T-helper 17 cell (primary cell): ENCODE results near the gene KCNQ5. TPM values are rescaled to one million over a fixed set of nuclear protein-coding genes. Genes with fewer than 3 reads are reported as not detected.

ENCODE experiments used
- ATAC-seq: fragments of 150-1000 bp; cut with Tn5 transposase; 2 replicates; pipeline ENCODE4 v1.10.0; 2021; ENCODE audit warnings: mild to moderate bottlenecking, moderate library complexity
- DNase-seq, 3 donors: peaks; one replicate each; pipeline versions ENCODE4 v3.0.0 to v3.0.0-alpha.2; 2020 to 2021
- H3K9me3 ChIP-seq: one replicate; pipeline ENCODE4 v1.7.0; 2013; ENCODE audit warnings: low read length, mild to moderate bottlenecking; ENCODE audit not compliant: control insufficient read depth, poor library complexity, severe bottlenecking
- H3K27ac Mint-ChIP-seq: one replicate; pipeline ENCODE4 v1.8.0; 2022; ENCODE audit warnings: mild to moderate bottlenecking, moderate library complexity, mixed read lengths
- H3K27me3 Mint-ChIP-seq: one replicate; pipeline ENCODE4 v1.8.0; 2022; ENCODE audit warnings: mixed read lengths
- H3K36me3 Mint-ChIP-seq: one replicate; pipeline ENCODE4 v1.8.0; 2022; ENCODE audit warnings: low read depth, mixed read lengths
- H3K4me1 Mint-ChIP-seq: one replicate; pipeline ENCODE4 v1.8.0; 2022; ENCODE audit warnings: mild to moderate bottlenecking, mixed read lengths
- H3K4me3 Mint-ChIP-seq: one replicate; pipeline ENCODE4 v1.8.0; 2022; ENCODE audit warnings: mild to moderate bottlenecking, moderate library complexity, mixed read lengths
- total RNA-seq, 4 donors: library from RNA in 2 of 4; stranded (reverse) in 2 of 4; gene quantifications; one replicate each; pipeline ENCODE4 v1.2.3 and lab custom pipeline; 2022 to 2026

The KCNQ5 gene
- total RNA-seq, 2 donors from 2014 or later: 1.5 to 3.3 TPM

DNA sequence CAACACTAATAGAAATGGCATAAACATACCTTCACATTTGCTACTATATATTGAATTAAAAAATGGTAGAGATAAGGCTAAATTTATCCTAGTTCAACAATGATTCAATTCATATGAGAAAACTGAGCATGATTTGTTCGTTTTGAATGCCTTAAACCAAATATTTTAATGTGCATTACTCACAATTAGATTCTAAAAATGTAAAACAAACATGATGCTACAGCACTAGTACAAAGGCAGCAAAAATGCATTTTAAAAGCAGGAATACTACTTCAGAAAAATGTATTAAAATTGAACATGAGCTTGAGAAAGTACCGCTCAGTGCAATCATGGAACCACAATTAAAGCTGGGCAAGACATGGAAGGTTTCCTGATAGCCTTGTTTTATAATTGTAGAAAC, 195.3 kb downstream of the KCNQ5 start:
- H3K27ac Mint-ChIP-seq: no peak overlapping the region
- no peaks in the 10 kb centered on the region for H3K36me3 Mint-ChIP-seq
- no peak for ATAC-seq
- H3K4me3 Mint-ChIP-seq: no peak overlapping the region
- H3K9me3 ChIP-seq: no peaks in the 10 kb centered on the region
- H3K27me3 Mint-ChIP-seq: no peaks in the 10 kb centered on the region
- no peaks in the 10 kb centered on the region for H3K4me1 Mint-ChIP-seq
- no peak for DNase-seq

DNA sequence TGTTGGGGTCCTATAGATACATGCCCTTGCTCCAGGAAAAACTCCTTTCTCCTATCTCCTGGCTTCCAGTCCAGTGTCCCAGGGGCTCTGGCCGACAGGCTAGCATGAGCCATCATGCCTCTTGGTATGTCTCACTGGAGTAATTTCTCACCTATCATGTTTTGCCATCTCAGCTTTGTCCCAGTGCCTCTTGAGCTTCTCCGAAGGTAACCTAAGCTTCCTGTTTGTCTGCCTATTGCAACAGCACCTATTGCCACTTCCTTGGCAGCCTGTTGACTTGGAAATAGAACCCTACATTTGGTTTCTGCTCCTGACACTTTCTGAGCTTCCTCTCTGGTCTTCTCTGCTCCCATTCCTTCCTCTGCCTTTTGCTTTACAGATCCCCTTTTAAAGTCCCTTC, 197.7 kb downstream of the KCNQ5 start:
- no peaks in the 10 kb centered on the region for H3K4me1 Mint-ChIP-seq
- H3K9me3 ChIP-seq: no peaks in the 10 kb centered on the region
- ATAC-seq: no peak
- DNase-seq: no peak
- no peak overlapping the region for H3K27ac Mint-ChIP-seq
- H3K27me3 Mint-ChIP-seq: no peaks in the 10 kb centered on the region
- H3K4me3 Mint-ChIP-seq: no peak overlapping the region
- no peaks in the 10 kb centered on the region for H3K36me3 Mint-ChIP-seq

DNA sequence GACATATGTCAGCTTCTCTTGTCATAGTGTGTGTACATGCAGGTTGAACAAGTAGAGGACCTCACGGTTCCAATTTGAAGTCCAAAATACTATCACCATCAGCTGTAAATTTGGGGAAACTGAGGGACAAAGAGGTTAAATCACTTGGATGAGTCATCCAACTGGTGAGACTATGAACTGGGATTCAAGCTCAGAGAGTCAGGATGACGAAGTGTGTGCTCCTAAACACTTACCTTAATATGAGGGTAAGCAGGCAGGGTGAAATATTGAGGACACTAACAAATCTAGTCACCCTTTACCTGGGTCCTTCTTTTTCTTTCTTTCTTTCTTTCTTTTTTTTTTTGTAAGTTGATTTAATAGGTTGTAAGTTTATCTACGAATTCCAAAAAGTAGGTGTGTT, 198.3 kb downstream of the KCNQ5 start:
- Mint-ChIP-seq H3K27me3 (no peaks in the 10 kb centered on the region), H3K36me3 (no peaks in the 10 kb centered on the region), H3K4me3 (no peak overlapping the region), H3K27ac (no peak overlapping the region), H3K4me1 (no peaks in the 10 kb centered on the region)
- ATAC-seq: no peak
- no peak for DNase-seq
- H3K9me3 ChIP-seq: no peaks in the 10 kb centered on the region

DNA sequence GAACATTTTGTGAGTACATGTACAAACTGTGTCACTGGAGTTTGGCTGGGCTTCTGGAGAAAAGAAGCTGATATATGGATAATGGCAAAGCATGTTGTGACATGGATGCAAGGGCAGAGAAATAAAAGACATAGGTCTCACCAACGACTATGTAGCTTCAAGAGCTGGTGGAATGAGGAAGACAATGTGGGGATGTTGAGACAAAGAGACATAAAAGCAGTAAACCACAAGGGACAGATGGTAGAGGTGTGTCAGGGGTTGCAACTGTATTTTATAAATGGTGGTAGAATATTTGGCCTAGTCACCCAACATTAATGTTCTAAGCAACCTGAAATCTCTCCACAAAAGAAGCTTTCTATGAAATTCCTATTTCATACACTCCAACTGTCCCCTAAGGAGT, 199.0 kb downstream of the KCNQ5 start:
- Mint-ChIP-seq H3K27me3 (no peaks in the 10 kb centered on the region), H3K27ac (no peak overlapping the region), H3K4me1 (no peaks in the 10 kb centered on the region), H3K4me3 (no peak overlapping the region), H3K36me3 (no peaks in the 10 kb centered on the region)
- ATAC-seq (no peak), DNase-seq (no peak)
- H3K9me3 ChIP-seq: no peaks in the 10 kb centered on the region

DNA sequence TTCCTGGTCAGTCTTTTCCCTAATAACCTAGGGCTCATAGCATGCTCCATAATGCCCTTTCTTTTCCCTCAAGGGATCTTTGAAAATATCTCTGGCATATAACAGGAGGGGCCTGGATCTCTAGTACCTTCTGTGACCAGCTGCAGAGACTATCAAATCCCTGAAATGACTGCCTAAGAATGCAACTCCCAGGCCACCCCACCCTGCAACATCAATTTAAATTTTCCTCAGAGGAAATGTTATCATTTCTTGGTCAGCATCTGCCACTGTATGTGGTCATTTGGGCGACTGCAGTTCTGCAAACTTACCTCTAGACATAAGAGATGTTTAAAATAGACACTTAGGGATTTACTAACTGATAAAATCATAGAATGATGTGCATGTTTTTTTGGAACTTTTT, 200.2 kb downstream of the KCNQ5 start:
- Mint-ChIP-seq H3K27me3 (no peaks in the 10 kb centered on the region), H3K4me1 (no peaks in the 10 kb centered on the region), H3K36me3 (no peaks in the 10 kb centered on the region), H3K27ac (no peak overlapping the region), H3K4me3 (no peak overlapping the region)
- no peaks in the 10 kb centered on the region for H3K9me3 ChIP-seq
- no peak for DNase-seq
- ATAC-seq: no peak

DNA sequence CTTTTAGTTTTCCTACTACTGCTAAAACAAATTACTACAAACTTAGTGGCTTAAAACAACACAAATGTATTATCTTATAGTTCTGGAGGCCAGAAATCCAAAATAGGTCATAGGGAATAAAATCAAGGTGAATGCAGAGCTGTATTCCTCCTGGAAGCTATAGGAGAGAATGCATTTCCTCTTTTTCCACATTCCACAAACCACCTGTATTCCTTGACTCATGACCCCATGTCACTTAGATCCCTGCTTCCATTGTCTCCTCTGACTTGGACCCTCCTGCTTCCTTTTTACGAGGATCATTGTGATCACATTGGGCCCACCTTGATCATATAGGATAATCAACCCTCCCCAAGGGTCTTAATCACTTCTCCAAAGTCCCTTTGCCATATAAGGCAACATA, 200.8 kb downstream of the KCNQ5 start:
- DNase-seq (no peak), ATAC-seq (no peak)
- Mint-ChIP-seq H3K27ac (no peak overlapping the region), H3K4me1 (no peaks in the 10 kb centered on the region), H3K27me3 (no peaks in the 10 kb centered on the region), H3K4me3 (no peak overlapping the region), H3K36me3 (no peaks in the 10 kb centered on the region)
- H3K9me3 ChIP-seq: no peaks in the 10 kb centered on the region

DNA sequence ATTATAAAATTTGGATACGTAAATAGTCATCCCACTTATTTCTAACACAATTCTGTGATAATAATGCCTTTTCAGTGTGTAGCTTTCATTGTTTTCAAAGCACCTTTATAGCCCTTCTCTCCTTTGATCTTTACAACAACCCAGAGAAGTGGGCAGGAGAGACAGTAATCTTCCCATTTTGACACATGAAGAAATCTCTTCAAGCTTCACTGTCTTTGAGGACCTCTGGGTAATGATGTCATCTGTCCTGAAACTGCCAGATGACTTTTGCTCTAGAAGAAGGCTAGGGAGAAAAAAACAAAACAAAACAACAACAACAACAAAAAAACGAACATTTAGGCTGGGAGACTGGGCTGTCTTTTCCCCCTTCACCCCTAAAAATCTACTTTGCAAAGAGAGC, 203.0 kb downstream of the KCNQ5 start:
- Mint-ChIP-seq H3K4me3 (no peak overlapping the region), H3K27ac (no peak overlapping the region), H3K36me3 (no peaks in the 10 kb centered on the region), H3K4me1 (no peaks in the 10 kb centered on the region), H3K27me3 (no peaks in the 10 kb centered on the region)
- no peak for ATAC-seq
- no peak for DNase-seq
- H3K9me3 ChIP-seq: no peaks in the 10 kb centered on the region

DNA sequence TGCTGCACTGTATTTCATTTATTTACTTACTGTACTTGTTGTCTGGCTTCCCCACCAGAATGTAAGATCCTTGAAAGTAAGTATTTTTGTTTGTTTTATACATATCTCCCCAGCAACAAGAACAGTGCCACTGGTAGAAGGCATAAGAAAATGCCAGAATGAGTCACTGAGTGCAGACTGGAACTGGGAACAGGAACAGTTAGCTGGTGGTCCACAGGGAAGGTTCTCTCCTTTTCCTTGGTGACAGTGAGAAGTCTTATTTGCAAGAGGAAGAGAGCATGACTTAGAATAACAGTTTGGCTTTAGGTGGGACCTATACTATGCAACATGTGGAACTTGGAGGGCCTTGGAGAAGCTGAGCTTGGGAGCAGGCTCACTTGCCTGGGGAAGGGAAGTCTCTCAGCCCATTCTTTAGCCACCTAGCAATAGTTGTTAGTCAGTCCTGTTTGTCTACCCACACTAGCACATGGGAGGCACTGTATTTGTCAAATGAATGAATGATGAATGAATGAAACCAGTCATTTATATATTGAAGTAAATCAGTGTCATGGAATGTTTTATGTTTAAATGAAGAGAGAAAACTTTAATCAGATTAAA, 203.5 kb downstream of the KCNQ5 start:
- no peak for DNase-seq
- H3K27ac Mint-ChIP-seq: no peak overlapping the region
- H3K4me1 Mint-ChIP-seq: no peaks in the 10 kb centered on the region
- no peaks in the 10 kb centered on the region for H3K36me3 Mint-ChIP-seq
- H3K4me3 Mint-ChIP-seq: no peak overlapping the region
- H3K27me3 Mint-ChIP-seq: no peaks in the 10 kb centered on the region
- ATAC-seq: no peak
- no peaks in the 10 kb centered on the region for H3K9me3 ChIP-seq

DNA sequence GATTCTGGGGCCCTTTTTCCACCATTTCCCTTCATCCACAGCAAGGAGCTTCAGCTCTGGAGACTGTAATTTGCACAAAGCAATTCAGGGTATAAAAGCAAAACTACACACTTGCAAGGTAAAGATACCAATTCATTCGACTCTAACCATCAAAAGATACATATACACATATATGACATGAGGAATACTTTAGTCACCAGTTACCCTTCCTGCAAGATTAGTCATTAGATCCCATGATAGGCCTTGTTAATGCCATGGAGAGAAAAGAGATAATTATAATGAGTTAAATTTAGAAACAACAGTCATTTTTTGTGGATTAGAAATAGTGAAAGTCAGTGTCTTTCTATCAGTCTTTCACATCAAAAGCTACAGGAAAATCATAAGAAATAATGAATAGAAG, 204.2 kb downstream of the KCNQ5 start:
- H3K9me3 ChIP-seq: no peaks in the 10 kb centered on the region
- Mint-ChIP-seq H3K4me1 (no peaks in the 10 kb centered on the region), H3K36me3 (no peaks in the 10 kb centered on the region), H3K27me3 (no peaks in the 10 kb centered on the region), H3K4me3 (no peak overlapping the region), H3K27ac (no peak overlapping the region)
- DNase-seq (no peak), ATAC-seq (no peak)

DNA sequence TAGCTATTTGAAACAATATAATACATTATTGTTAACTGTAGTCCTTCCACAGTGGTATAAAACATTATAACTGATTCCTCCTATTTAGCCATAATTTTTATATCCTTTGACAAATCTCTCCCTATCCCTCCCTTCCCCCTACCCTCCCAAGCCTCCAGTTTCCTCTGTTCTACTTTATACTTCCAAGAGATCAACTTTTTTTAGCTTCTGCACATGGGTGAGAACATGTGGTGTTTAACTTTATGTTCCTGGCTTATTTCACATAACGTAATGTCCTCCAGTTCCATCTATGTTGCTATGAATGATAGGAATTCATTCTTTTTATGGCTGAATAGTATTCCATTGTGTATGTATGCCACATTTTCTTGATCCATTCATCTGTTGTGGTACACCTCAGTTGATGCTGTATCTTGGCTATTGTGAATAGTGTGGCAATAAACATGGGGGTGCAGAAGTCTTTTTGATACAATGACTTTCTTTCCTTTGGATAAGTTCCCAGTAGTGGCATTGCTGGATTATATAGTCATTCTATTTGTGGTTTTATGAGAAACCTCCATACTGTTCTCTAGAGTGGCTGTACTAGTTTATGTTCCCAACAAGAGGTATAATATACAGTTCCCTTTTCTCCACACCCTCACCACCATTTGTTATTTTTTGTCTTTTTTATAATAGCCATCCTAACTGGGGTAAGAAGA, 205.0 kb downstream of the KCNQ5 start:
- ATAC-seq: no peak
- Mint-ChIP-seq H3K27ac (no peak overlapping the region), H3K27me3 (no peaks in the 10 kb centered on the region), H3K4me1 (no peaks in the 10 kb centered on the region), H3K36me3 (no peaks in the 10 kb centered on the region), H3K4me3 (no peak overlapping the region)
- no peak for DNase-seq
- no peaks in the 10 kb centered on the region for H3K9me3 ChIP-seq

DNA sequence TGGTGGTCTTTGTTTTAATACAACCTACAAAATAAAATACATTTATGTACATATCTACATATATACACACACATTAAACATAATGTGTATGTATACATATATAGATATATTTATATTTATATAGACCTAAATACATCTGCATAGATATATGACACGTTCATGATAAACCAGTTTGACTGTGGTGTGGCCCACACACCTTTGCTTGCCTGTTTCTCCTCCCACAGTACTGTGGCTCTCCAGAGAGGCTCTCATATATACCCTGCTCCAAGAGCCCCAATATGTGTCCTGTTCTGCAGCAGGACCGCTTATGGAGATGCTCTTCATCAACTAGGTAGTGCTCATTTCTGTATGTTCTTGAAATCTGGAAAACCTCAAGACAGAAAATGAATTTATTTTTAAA, 207.0 kb downstream of the KCNQ5 start:
- Mint-ChIP-seq H3K36me3 (no peaks in the 10 kb centered on the region), H3K27me3 (no peaks in the 10 kb centered on the region), H3K4me3 (no peak overlapping the region)

DNA sequence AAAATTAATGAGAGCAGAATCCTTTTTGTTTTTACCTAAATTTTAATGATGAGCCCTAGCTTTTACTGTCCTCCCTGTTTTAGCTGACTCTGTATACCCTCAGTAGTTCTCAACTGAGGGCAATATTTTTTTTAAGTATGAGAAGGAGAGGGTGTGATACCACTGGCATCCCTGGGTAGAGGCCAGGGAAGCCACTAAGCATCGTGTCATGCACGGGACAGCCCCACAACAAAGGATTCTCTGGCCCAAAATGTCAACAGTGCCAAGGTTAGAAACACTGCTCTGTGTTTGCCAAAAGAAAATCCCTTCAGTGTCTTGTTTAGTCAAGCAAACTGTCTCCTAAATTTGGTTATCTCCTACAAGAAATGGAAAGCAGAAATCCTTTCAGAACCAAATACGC, 210.4 kb downstream of the KCNQ5 start:
- H3K36me3 Mint-ChIP-seq: no peaks in the 10 kb centered on the region
- H3K27me3 Mint-ChIP-seq: no peaks in the 10 kb centered on the region
- H3K4me1 Mint-ChIP-seq: no peaks in the 10 kb centered on the region
- H3K27ac Mint-ChIP-seq: no peak overlapping the region
- H3K9me3 ChIP-seq: no peaks in the 10 kb centered on the region
- ATAC-seq: no peak
- DNase-seq: no peak
- H3K4me3 Mint-ChIP-seq: no peak overlapping the region

More for the DNA sequence above, 207.0 kb downstream of the KCNQ5 start:
- DNase-seq: no peak
- ATAC-seq: no peak
- H3K9me3 ChIP-seq: no peaks in the 10 kb centered on the region
- Mint-ChIP-seq H3K4me1 (no peaks in the 10 kb centered on the region), H3K27ac (no peak overlapping the region)

DNA sequence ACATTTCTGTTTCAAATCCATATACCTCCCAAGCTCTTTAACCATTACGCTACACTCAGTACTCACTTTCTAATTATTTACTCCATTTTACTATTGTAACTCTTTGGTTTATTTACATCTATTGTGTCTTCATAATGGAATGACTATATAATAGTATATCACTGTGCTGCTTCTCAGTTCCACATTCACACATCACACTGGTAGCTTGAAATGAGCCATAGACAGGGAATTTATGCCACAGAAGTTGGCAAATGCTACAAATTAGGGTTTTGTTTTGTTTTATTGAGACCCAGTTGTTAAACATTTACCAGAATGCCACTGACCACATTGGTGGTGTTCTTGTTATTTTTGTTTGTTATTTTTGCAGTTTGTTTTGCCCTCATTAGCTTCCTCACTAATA, 213.9 kb downstream of the KCNQ5 start:
- ATAC-seq: no peak
- H3K4me1 Mint-ChIP-seq: no peaks in the 10 kb centered on the region
- no peak overlapping the region for H3K4me3 Mint-ChIP-seq
- H3K27me3 Mint-ChIP-seq: no peaks in the 10 kb centered on the region
- no peaks in the 10 kb centered on the region for H3K36me3 Mint-ChIP-seq
- H3K27ac Mint-ChIP-seq: no peak overlapping the region
- no peaks in the 10 kb centered on the region for H3K9me3 ChIP-seq
- DNase-seq: no peak

DNA sequence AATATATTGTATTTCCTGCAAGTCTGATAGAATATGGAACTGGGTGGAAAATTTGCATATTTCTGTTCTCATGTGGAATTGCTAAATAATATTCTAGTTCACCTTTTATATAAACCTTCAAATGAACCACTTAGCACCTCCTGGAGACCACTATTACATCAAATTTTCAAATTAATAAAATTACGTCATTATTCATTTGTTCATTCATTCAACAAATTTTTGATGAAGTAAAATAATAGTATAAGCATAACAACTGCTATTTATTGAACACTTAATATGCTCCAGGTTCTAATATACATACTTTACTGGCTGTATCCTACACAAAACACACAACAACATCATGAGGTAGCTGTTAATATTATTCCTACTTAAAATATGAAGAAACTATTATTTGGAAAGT, 215.1 kb downstream of the KCNQ5 start:
- no peak overlapping the region for H3K4me3 Mint-ChIP-seq
- no peak for DNase-seq
- H3K27ac Mint-ChIP-seq: no peak overlapping the region
- no peaks in the 10 kb centered on the region for H3K27me3 Mint-ChIP-seq
- H3K4me1 Mint-ChIP-seq: no peaks in the 10 kb centered on the region
- no peak for ATAC-seq
- H3K36me3 Mint-ChIP-seq: no peaks in the 10 kb centered on the region
- no peaks in the 10 kb centered on the region for H3K9me3 ChIP-seq
